ENCODE results near the gene PAX1.

PAX1 gene

GRCh38 chr20:21703717-21704407 is 1.6 kb upstream of the PAX1 start:
- no peak for DNase-seq

- DNase-seq = no peak
Measured at GRCh38 chr20:21704408-21705385, 767 bp upstream of the PAX1 start.

- DNase-seq = no peak
Measured at GRCh38 chr20:21706261-21707195, 1.1 kb downstream of the PAX1 start.

- no peak for DNase-seq
Measured at GRCh38 chr20:21707267-21707666, 1.8 kb downstream of the PAX1 start.

- no peak for DNase-seq
Measured at GRCh38 chr20:21707999-21708737, 2.7 kb downstream of the PAX1 start.

- no peak for DNase-seq
Measured at GRCh38 chr20:21708738-21709534, 3.5 kb downstream of the PAX1 start.

- DNase-seq = no peak
Measured at GRCh38 chr20:21709535-21709904, 4.1 kb downstream of the PAX1 start.

GRCh38 chr20:21710341-21710740 is 4.9 kb downstream of the PAX1 start:
- DNase-seq = no peak

- DNase-seq = no peak
Measured at GRCh38 chr20:21710863-21711431, 5.5 kb downstream of the PAX1 start.

- DNase-seq = no peak
Measured at GRCh38 chr20:21712443-21713059, 7.1 kb downstream of the PAX1 start.

GRCh38 chr20:21713470-21713869 is 8.0 kb downstream of the PAX1 start:
- DNase-seq = no peak

- no peak for DNase-seq
Measured at GRCh38 chr20:21713901-21714296, 8.4 kb downstream of the PAX1 start.

GRCh38 chr20:21714297-21715192 is 9.1 kb downstream of the PAX1 start:
- no peak for DNase-seq

GRCh38 chr20:21715193-21715881 is 9.9 kb downstream of the PAX1 start:
- DNase-seq = no peak

GRCh38 chr20:21719592-21720214 is 14.2 kb downstream of the PAX1 start:
- DNase-seq = peak; percentile 54

GRCh38 chr20:21725892-21726291 is 20.4 kb downstream of the PAX1 start:
- DNase-seq = no peak

GRCh38 chr20:21729316-21729715 is 23.9 kb downstream of the PAX1 start:
- DNase-seq = no peak

GRCh38 chr20:21739161-21739560 is 33.7 kb downstream of the PAX1 start:
- no peak for DNase-seq
